Measurements from ENCODE around the gene TMEM168.

TMEM168 gene

DNA sequence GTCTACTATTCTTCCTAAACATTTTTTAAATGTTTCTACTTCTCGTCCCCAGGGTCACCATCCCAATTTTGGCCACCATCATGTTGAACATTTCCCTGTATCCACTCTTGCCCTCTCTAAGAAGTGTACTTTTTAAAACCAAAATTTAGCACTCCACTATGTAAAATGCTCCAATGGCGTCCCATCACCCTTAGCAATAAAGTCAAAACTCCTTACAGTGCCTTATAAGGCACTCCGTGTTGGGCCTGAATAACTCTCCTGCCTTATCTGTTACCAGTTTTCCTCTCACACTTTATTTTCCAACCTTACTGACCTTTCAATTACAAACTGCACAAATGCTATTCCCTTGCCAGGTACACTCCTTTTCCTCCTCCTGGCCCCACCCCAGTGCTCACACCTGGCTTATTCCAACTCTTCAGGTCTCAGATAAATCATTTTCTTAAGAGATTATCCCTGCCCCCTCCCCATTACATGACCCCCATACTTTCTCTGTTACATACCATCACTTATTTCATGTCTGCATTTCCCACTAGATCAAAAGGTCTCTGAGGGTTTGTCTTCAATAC is 1.3 kb downstream of the TMEM168 start:
- Histone ChIP-seq H3K27ac (no peak overlapping the region), H3K9ac (ENCODE audit: insufficient read length) (peak overlapping the region; percentile 96), H3K4me3 (peak overlapping the region; percentile 87), H3K9me3 (ENCODE audit: low read depth, low read length) (no peaks in the 10 kb centered on the region), H3K36me3 (ENCODE audit: insufficient read depth, low read length) (peaks cover 13% of the 10 kb centered on the region)
- no peak for DNase-seq (ENCODE audit: low read depth, low spot score)
- no peak for TF ChIP-seq FOXP2 (optimal IDR thresholded peaks at IDR 0.05; ENCODE audit: control extremely low read depth, extremely low read length, insufficient read depth)
- no peak for TF ChIP-seq EZH2 (IDR thresholded peaks at IDR 0.05)
- TF ChIP-seq POLR2AphosphoS5 (IDR thresholded peaks at IDR 0.05; ENCODE audit: borderline replicate concordance, low read depth, low read length): no peak

DNA sequence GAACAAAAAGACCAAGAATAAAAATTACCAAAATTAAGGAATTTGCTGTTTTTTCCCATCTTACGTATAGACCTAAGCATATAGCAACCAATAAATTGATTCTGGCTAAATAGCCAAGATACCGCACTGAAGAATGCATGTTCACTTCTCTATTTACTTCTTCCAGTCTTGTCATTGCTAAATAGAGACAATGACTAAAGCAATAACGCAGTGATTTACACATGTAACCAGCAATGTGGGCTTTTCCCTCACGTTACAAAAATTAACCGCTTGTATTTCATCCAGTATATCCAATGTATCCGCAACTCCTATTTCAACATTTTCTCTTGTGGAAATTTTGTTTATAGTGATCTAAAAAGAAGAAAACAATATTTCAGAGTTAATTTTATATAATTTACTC is 5.6 kb downstream of the TMEM168 start:
- no peak overlapping the region for H3K9ac ChIP-seq (ENCODE audit: insufficient read length)
- TF ChIP-seq POLR2AphosphoS5 (IDR thresholded peaks at IDR 0.05; ENCODE audit: borderline replicate concordance, low read depth, low read length): no peak
- TF ChIP-seq FOXP2 (optimal IDR thresholded peaks at IDR 0.05; ENCODE audit: control extremely low read depth, extremely low read length, insufficient read depth): no peak
- no peak for TF ChIP-seq EZH2 (IDR thresholded peaks at IDR 0.05)
- no peak for DNase-seq (ENCODE audit: low read depth, low spot score)
- H3K36me3 ChIP-seq (ENCODE audit: insufficient read depth, low read length): peaks cover 31% of the 10 kb centered on the region
- no peak overlapping the region for H3K4me3 ChIP-seq
- no peaks in the 10 kb centered on the region for H3K9me3 ChIP-seq (ENCODE audit: low read depth, low read length)
- H3K27ac ChIP-seq: no peak overlapping the region

DNA sequence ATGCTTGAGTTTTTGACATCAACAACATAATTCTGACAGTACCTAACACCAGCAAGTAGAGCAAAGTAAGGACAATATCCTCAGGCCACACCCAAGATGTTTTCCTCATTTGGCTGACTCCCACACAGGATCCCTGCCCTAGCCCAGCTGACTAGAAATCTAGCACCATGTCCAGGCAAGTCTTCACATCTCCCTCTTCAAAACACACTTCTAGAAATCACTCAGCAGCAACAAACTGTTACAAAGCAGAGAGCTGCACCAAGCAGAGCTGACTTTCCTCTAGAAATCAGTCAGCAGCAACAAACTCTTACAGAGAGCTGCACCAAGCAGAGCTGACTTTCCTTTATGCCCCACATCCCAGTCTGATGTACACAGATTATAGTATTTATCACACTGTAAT is 7.7 kb downstream of the TMEM168 start:
- TF ChIP-seq POLR2AphosphoS5 (IDR thresholded peaks at IDR 0.05; ENCODE audit: borderline replicate concordance, low read depth, low read length) (no peak), EZH2 (IDR thresholded peaks at IDR 0.05) (no peak), FOXP2 (optimal IDR thresholded peaks at IDR 0.05; ENCODE audit: control extremely low read depth, extremely low read length, insufficient read depth) (no peak)
- Histone ChIP-seq H3K4me3 (no peak overlapping the region), H3K9ac (ENCODE audit: insufficient read length) (no peak overlapping the region), H3K36me3 (ENCODE audit: insufficient read depth, low read length) (peaks cover 32% of the 10 kb centered on the region), H3K9me3 (ENCODE audit: low read depth, low read length) (no peaks in the 10 kb centered on the region), H3K27ac (no peak overlapping the region)
- no peak for DNase-seq (ENCODE audit: low read depth, low spot score)

- no peak for TF ChIP-seq EZH2 (IDR thresholded peaks at IDR 0.05)
- TF ChIP-seq FOXP2 (optimal IDR thresholded peaks at IDR 0.05; ENCODE audit: control extremely low read depth, extremely low read length, insufficient read depth): no peak
- no peak for TF ChIP-seq POLR2AphosphoS5 (IDR thresholded peaks at IDR 0.05; ENCODE audit: borderline replicate concordance, low read depth, low read length)
- Histone ChIP-seq H3K9me3 (ENCODE audit: low read depth, low read length) (no peaks in the 10 kb centered on the region), H3K4me3 (no peak overlapping the region), H3K9ac (ENCODE audit: insufficient read length) (no peak overlapping the region), H3K36me3 (ENCODE audit: insufficient read depth, low read length) (peaks cover 34% of the 10 kb centered on the region), H3K27ac (no peak overlapping the region)
- DNase-seq (ENCODE audit: low read depth, low spot score): no peak
These were observed 8.6 kb downstream of the TMEM168 start for GRCh38 chr7:112781558-112781957.

GRCh38 chr7:112781110-112781509 is 9.1 kb downstream of the TMEM168 start:
- TF ChIP-seq EZH2 (IDR thresholded peaks at IDR 0.05): no peak
- TF ChIP-seq POLR2AphosphoS5 (IDR thresholded peaks at IDR 0.05; ENCODE audit: borderline replicate concordance, low read depth, low read length): no peak
- TF ChIP-seq FOXP2 (optimal IDR thresholded peaks at IDR 0.05; ENCODE audit: control extremely low read depth, extremely low read length, insufficient read depth): no peak
- Histone ChIP-seq H3K9me3 (ENCODE audit: low read depth, low read length) (no peaks in the 10 kb centered on the region), H3K36me3 (ENCODE audit: insufficient read depth, low read length) (peaks cover 34% of the 10 kb centered on the region), H3K27ac (no peak overlapping the region), H3K4me3 (no peak overlapping the region), H3K9ac (ENCODE audit: insufficient read length) (no peak overlapping the region)
- no peak for DNase-seq (ENCODE audit: low read depth, low spot score)

DNA sequence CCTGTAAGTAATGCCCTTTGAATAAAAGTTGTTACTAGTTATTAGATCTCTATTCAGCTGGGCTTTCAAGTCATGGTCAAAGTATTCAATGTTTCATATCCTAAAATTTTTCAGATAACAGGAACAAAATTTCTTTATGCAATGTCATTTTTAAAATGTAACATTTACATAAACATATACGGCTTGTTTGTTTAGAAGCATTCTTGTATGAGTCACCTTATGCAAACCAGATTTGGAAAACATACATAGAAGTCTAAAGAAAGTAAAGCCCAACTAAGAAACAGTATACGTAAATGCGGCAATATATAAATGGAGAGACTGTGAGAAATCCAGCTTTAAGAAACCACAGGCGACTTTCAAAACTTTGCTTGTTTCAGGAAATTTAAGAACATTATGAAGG is 10.5 kb downstream of the TMEM168 start:
- no peak overlapping the region for H3K9ac ChIP-seq (ENCODE audit: insufficient read length)
- DNase-seq (ENCODE audit: low read depth, low spot score): no peak
- peaks cover 34% of the 10 kb centered on the region for H3K36me3 ChIP-seq (ENCODE audit: insufficient read depth, low read length)
- no peak overlapping the region for H3K27ac ChIP-seq
- H3K9me3 ChIP-seq (ENCODE audit: low read depth, low read length): no peaks in the 10 kb centered on the region
- TF ChIP-seq EZH2 (IDR thresholded peaks at IDR 0.05): no peak
- no peak for TF ChIP-seq FOXP2 (optimal IDR thresholded peaks at IDR 0.05; ENCODE audit: control extremely low read depth, extremely low read length, insufficient read depth)
- no peak for TF ChIP-seq POLR2AphosphoS5 (IDR thresholded peaks at IDR 0.05; ENCODE audit: borderline replicate concordance, low read depth, low read length)
- H3K4me3 ChIP-seq: no peak overlapping the region

- Histone ChIP-seq H3K27ac (no peak overlapping the region), H3K9ac (ENCODE audit: insufficient read length) (no peak overlapping the region), H3K9me3 (ENCODE audit: low read depth, low read length) (no peaks in the 10 kb centered on the region), H3K4me3 (no peak overlapping the region), H3K36me3 (ENCODE audit: insufficient read depth, low read length) (peaks cover 12% of the 10 kb centered on the region)
- no peak for DNase-seq (ENCODE audit: low read depth, low spot score)
- TF ChIP-seq FOXP2 (optimal IDR thresholded peaks at IDR 0.05; ENCODE audit: control extremely low read depth, extremely low read length, insufficient read depth) (no peak), EZH2 (IDR thresholded peaks at IDR 0.05) (no peak)
These were observed 12.8 kb downstream of the TMEM168 start for GRCh38 chr7:112777406-112777805.

GRCh38 chr7:112771166-112771565 is 19.0 kb downstream of the TMEM168 start:
- TF ChIP-seq FOXP2 (optimal IDR thresholded peaks at IDR 0.05; ENCODE audit: control extremely low read depth, extremely low read length, insufficient read depth): no peak
- no peak for TF ChIP-seq POLR2AphosphoS5 (IDR thresholded peaks at IDR 0.05; ENCODE audit: borderline replicate concordance, low read depth, low read length)
- TF ChIP-seq EZH2 (IDR thresholded peaks at IDR 0.05): no peak
- Histone ChIP-seq H3K9ac (ENCODE audit: insufficient read length) (no peak overlapping the region), H3K4me3 (no peak overlapping the region), H3K27ac (no peak overlapping the region), H3K9me3 (ENCODE audit: low read depth, low read length) (no peaks in the 10 kb centered on the region), H3K36me3 (ENCODE audit: insufficient read depth, low read length) (no peaks in the 10 kb centered on the region)
- no peak for DNase-seq (ENCODE audit: low read depth, low spot score)

DNA sequence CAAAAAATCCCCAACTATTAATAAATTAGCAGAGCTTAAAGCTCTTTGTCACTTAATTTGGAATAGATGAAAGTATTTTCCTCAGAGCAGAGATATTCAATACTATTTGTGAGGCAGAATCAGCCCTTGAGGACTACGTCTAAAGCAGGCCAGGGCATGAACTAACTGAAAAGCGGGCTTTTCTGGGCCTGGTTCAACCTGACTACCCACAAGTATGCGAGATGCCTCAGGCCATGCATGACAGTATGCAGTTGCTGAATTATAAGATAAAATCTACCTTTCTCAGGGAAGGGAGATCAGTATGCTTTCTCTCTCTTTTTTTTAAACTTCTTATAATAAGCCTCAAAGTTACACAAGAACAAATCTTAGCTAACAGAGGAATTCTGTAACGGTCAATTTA is 20.1 kb downstream of the TMEM168 start:
- no peak for DNase-seq (ENCODE audit: low read depth, low spot score)

More for the DNA sequence above, 20.1 kb downstream of the TMEM168 start:
- Histone ChIP-seq H3K27ac (peak overlapping the region; percentile 57; the same call in 1 of the 2 replicates), H3K36me3 (ENCODE audit: insufficient read depth, low read length) (no peaks in the 10 kb centered on the region), H3K9ac (ENCODE audit: insufficient read length) (no peak overlapping the region), H3K9me3 (ENCODE audit: low read depth, low read length) (no peaks in the 10 kb centered on the region), H3K4me3 (no peak overlapping the region)
- TF ChIP-seq EZH2 (IDR thresholded peaks at IDR 0.05): no peak
- TF ChIP-seq POLR2AphosphoS5 (IDR thresholded peaks at IDR 0.05; ENCODE audit: borderline replicate concordance, low read depth, low read length): no peak
- no peak for TF ChIP-seq FOXP2 (optimal IDR thresholded peaks at IDR 0.05; ENCODE audit: control extremely low read depth, extremely low read length, insufficient read depth)

All from SK-N-MC (cell line).